Smooth muscle cell (in vitro differentiated cells): ENCODE results near the gene PAPPA. TPM values are rescaled to one million over a fixed set of nuclear protein-coding genes. Genes with fewer than 3 reads are reported as not detected.
A peak's percentile ranks its signal among the peaks of the same experiment; 100 is the strongest.

ENCODE experiments used
- DNase-seq: peaks from one replicate; lab custom pipeline; 2025; ENCODE audit not compliant: unreplicated experiment; lab: John Stamatoyannopoulos, UW
- H2AFZ ChIP-seq: fragments of 200-600 bp; sonication (generic); 2 replicates; pipeline ENCODE4 v1.6.0; 2016; ENCODE audit warnings: antibody characterized with exemption, low read depth, mild to moderate bottlenecking
- H3F3A ChIP-seq: fragments of 200-600 bp; sonication (generic); 2 replicates; pipeline ENCODE4 v1.6.0; 2017; ENCODE audit warnings: antibody characterized with exemption, low read depth
- H3K27ac ChIP-seq: fragments of 200-600 bp; sonication (generic); 2 replicates; pipeline ENCODE4 v1.5.1; 2016; ENCODE audit warnings: low read depth, mild to moderate bottlenecking
- H3K27me3 ChIP-seq: fragments of 200-600 bp; sonication (generic); 2 replicates; pipeline ENCODE4 v1.6.1; 2016; ENCODE audit warnings: low read depth, mild to moderate bottlenecking
- H3K36me3 ChIP-seq: fragments of 200-600 bp; sonication (generic); 2 replicates; pipeline ENCODE4 v1.5.1; 2016; ENCODE audit warnings: low read depth
- H3K4me1 ChIP-seq: fragments of 200-600 bp; sonication (generic); 2 replicates; pipeline ENCODE4 v1.5.1; 2016; ENCODE audit warnings: low read depth
- H3K4me2 ChIP-seq: fragments of 200-600 bp; sonication (generic); 2 replicates; pipeline ENCODE4 v1.6.0; 2016; ENCODE audit warnings: mild to moderate bottlenecking
- H3K4me3 ChIP-seq: fragments of 200-600 bp; sonication (generic); 2 replicates; pipeline ENCODE4 v1.5.1; 2016; ENCODE audit warnings: mild to moderate bottlenecking
- H3K79me2 ChIP-seq: fragments of 200-600 bp; sonication (generic); 2 replicates; pipeline ENCODE4 v1.6.0; 2016; ENCODE audit warnings: low read depth, mild to moderate bottlenecking
- H3K9ac ChIP-seq: fragments of 200-600 bp; sonication (generic); 2 replicates; pipeline ENCODE4 v1.6.0; 2016; ENCODE audit warnings: low read depth
- H3K9me3 ChIP-seq: fragments of 200-600 bp; sonication (generic); replicated peaks from 2 replicates; pipeline ENCODE4 v1.5.1; 2016; ENCODE audit warnings: low read depth
- H4K20me1 ChIP-seq: fragments of 200-600 bp; sonication (generic); 2 replicates; pipeline ENCODE4 v1.6.0; 2016; ENCODE audit warnings: low read depth
- WGBS: methylation state at CpG from one replicate; pipeline ENCODE4 v1.1.7; 2016; ENCODE audit warnings: low lambda C conversion rate; 5-methylcytosine and 5-hydroxymethylcytosine counted together
- polyA plus RNA-seq: library from polyadenylated mRNA; unstranded; fragments of >200 nt; fragmentation: Nextera tagmentation; extraction: Ambion mirVana; gene quantifications from 2 replicates; pipeline ENCODE4 v1.2.1, GENCODE V29; 2016
- total RNA-seq: library from RNA; depleted of rRNA; stranded (reverse); fragments of >200 nt; gene quantifications from 2 replicates; pipeline ENCODE4 v1.2.3, GENCODE V29; 2014
- TF ChIP-seq, protein P1 (sequence below): fragments of 200-600 bp; sonication (generic); IDR thresholded peaks from 2 replicates; pipeline ENCODE4 v1.5.1; 2017; ENCODE audit warnings: borderline replicate concordance, mild to moderate bottlenecking, antibody characterized with exemption; ENCODE audit not compliant: insufficient read depth, poor library complexity, severe bottlenecking

PAPPA gene
- total and polyA plus RNA-seq, 2 experiments from 2014 or later, result 27.7 to 114 TPM

DNA sequence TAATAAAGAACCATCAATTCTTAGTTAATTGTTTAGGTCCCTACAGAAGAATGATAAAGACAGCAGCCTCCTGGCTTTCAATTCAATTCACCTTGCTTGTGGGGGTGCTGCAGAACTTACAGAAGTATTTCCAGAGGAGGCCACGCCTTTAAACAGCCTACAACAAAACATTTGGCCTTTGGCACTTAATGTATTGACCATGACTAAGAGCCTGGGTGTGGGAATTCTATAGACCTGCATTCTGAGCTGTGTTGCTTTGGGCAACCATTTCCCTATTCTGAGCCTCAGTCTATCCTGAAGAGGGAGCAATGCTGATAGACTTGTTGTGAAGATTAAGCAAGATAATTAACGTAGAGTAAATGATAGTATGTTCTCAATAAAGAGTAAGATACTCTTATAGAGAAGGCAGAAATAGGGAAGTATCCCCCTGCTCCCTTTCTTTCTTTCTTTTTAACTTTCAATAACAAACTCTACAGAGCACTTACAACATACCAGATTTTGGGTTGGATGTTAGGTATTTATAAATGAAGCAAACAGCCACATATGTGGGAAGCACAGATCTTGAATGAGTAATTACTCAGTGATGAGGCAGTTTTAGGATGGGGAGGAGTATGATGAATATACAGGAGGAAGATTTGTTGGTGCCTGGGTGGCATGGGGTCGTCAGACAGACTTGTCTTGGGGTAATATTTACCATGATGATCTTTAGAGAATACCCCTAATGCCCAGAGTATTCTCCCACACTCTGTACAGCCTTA, 28.4 kb downstream of the PAPPA start:
- WGBS, result 65% methylated on average over 3 of the region's 3 CpGs
- peaks cover 55% of the 10 kb centered on the region for H4K20me1 ChIP-seq
- peaks cover 22% of the 10 kb centered on the region for H3K79me2 ChIP-seq
- H3K4me1 ChIP-seq, result no peaks in the 10 kb centered on the region
- H3K9me3 ChIP-seq, result no peaks in the 10 kb centered on the region
- no peak overlapping the region for H3K9ac ChIP-seq
- H3F3A ChIP-seq, result peaks cover 4% of the 10 kb centered on the region
- no peak for DNase-seq
- H3K27ac ChIP-seq, result peak overlapping the region; percentile 50
- no peak overlapping the region for H3K4me3 ChIP-seq
- peak overlapping the region; percentile 42 for H3K4me2 ChIP-seq
- TF ChIP-seq, protein P1, sequence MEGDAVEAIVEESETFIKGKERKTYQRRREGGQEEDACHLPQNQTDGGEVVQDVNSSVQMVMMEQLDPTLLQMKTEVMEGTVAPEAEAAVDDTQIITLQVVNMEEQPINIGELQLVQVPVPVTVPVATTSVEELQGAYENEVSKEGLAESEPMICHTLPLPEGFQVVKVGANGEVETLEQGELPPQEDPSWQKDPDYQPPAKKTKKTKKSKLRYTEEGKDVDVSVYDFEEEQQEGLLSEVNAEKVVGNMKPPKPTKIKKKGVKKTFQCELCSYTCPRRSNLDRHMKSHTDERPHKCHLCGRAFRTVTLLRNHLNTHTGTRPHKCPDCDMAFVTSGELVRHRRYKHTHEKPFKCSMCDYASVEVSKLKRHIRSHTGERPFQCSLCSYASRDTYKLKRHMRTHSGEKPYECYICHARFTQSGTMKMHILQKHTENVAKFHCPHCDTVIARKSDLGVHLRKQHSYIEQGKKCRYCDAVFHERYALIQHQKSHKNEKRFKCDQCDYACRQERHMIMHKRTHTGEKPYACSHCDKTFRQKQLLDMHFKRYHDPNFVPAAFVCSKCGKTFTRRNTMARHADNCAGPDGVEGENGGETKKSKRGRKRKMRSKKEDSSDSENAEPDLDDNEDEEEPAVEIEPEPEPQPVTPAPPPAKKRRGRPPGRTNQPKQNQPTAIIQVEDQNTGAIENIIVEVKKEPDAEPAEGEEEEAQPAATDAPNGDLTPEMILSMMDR, result no peak
- H3K36me3 ChIP-seq, result no peaks in the 10 kb centered on the region
- no peaks in the 10 kb centered on the region for H3K27me3 ChIP-seq
- H2AFZ ChIP-seq, result no peak overlapping the region

DNA sequence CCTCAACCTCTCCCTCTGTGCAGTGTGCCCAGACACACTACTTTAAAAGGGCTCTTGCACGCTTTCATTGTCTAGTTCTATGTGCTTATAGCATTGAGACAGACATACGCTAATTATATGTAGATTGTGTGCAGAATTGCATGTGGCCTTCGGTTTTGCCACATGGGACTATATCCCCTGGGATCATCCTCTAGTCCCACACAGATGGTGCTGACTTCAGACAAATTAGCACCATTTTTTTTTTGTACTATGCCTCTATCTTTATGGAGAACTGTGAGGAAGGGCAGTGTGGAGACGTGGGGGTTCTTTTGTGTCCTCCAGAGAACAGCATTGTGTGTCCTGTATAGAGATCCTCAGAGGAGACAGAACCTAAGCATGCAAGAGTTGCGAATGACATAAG, 29.3 kb downstream of the PAPPA start:
- 88% methylated on average over 5 of the region's 5 CpGs for whole genome bisulfite sequencing
- Histone ChIP-seq H3K36me3 (peaks cover 2% of the 10 kb centered on the region), H3K27me3 (no peaks in the 10 kb centered on the region), H2AFZ (no peak overlapping the region), H3F3A (peaks cover 4% of the 10 kb centered on the region), H3K9ac (no peak overlapping the region), H3K79me2 (peaks cover 17% of the 10 kb centered on the region), H3K4me2 (no peak overlapping the region), H4K20me1 (peaks cover 46% of the 10 kb centered on the region), H3K4me3 (no peak overlapping the region), H3K9me3 (no peaks in the 10 kb centered on the region), H3K4me1 (no peaks in the 10 kb centered on the region), H3K27ac (no peak overlapping the region)
- no peak for DNase-seq
- TF ChIP-seq, protein P1, result no peak

GRCh38 chr9:116187570-116188170, 34.1 kb downstream of the PAPPA start:
- 97% methylated on average over 27 of the region's 27 CpGs for WGBS

More at GRCh38 chr9:116187570-116188170, 34.1 kb downstream of the PAPPA start:
- Histone ChIP-seq H3F3A (no peaks in the 10 kb centered on the region), H3K4me3 (no peak overlapping the region), H3K9me3 (no peaks in the 10 kb centered on the region), H3K79me2 (peaks cover 17% of the 10 kb centered on the region), H3K4me2 (no peak overlapping the region), H2AFZ (no peak overlapping the region), H3K27me3 (no peaks in the 10 kb centered on the region), H3K27ac (no peak overlapping the region), H3K36me3 (peaks cover 13% of the 10 kb centered on the region), H3K4me1 (peaks cover 4% of the 10 kb centered on the region), H3K9ac (no peak overlapping the region), H4K20me1 (peaks cover 39% of the 10 kb centered on the region)
- TF ChIP-seq, protein P1, result no peak
- no peak for DNase-seq
